ENCODE data around the gene KCNT1. TPM values are rescaled to one million over a fixed set of nuclear protein-coding genes. Genes with fewer than 3 reads are reported as not detected.
A peak's percentile ranks its signal among the peaks of the same experiment; 100 is the strongest.

KCNT1 gene
- not detected for total RNA-seq

DNA sequence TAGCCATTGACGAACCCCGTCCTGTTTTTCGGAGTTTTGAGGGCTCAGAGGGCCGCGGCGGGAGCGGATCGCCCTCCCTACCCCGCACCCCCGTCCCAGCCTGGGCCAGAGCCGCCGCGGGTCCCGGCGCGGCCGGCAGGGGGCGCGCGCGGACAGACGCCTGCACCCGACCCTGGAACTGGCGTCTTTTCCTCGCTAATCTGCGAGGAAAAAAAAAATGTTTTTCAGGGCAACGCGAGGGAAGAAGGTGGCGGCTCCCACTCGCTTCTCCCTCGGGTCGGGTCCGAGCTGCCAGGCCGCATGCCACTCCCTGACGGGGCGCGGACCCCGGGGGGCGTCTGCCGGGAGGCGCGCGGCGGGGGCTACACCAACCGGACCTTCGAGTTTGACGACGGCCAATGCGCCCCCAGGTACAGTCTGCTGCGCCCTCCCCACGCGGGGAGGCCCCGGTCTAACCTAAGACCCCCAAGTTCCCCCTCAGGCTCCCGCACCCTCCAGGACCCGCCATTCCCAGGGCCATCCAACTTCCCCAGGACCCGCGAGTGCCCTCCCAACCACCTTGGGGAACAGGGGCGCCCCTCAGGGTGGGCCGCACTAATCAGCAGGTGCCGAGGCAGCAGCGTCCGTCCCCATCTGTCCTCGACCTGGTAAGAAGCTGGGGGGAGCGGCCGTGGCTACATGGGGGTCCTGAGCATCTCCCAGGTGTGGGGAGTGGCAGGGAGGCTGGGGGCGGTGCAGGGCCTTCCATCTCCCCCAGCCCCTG, at the start of gene KCNT1:
KCNT1 (plus strand) TSS at position 227 of the 763 bp plus-strand sequence; CDS start at position 301, 74 bp downstream.
- no peaks in the 10 kb centered on the region for H3K36me3 Mint-ChIP-seq (ENCODE audit: low read depth)
- H3K9me3 Mint-ChIP-seq, result no peaks in the 10 kb centered on the region
- H3K27me3 Mint-ChIP-seq, result no peaks in the 10 kb centered on the region
- no peak within 1 kb of the TSS for H3K27ac Mint-ChIP-seq
- H3K4me3 Mint-ChIP-seq, result no peak within 1 kb of the TSS
- no peaks in the 10 kb centered on the region for H3K4me1 Mint-ChIP-seq
- ATAC-seq (replicated peaks), result peak; percentile 77

DNA sequence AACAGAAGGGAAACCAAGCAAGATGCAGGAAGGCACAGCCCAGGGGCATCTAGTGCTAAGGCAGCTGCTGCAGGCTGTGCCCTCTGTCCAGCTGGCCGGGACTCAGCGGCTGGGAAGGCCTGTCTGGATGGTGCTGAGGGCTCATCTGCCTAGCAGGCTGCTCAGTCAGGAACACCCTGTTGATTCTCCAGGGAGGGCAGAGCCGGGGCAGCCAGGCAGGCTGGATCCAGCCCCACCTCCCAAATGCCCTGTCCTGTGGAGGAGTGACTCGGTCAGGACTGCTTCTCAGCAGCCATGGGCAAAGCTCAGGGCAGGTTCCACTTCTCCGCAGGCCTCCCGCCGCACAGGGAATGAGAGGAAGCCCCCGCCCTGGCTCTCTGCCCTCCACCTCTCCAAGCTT, 46.7 kb upstream of the KCNT1 start:
- Mint-ChIP-seq H3K27me3 (peaks cover 16% of the 10 kb centered on the region), H3K36me3 (ENCODE audit: low read depth) (no peaks in the 10 kb centered on the region), H3K9me3 (peaks cover 3% of the 10 kb centered on the region), H3K4me3 (no peak overlapping the region), H3K27ac (no peak overlapping the region), H3K4me1 (no peaks in the 10 kb centered on the region)
- no peak for ATAC-seq (replicated peaks)

DNA sequence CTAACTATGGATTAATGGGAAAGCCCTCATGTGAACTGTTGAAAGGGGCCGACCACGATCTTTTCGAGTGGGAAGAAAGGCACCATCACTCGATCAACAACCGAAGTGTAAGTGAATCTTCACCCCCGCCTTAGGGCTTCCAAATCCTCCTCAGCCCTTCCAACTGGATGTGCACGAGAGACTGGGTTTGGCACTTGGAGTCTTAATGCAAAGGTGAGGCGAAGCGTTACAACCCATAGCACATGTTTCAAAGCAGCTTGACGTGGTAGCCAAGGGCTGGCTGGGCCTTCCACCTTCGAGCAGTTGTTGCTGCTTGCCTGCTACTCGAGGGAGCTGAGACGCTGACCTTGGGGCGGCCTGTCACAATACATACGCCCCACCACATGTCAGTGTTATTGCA, 44.6 kb upstream of the KCNT1 start:
- Mint-ChIP-seq H3K9me3 (no peaks in the 10 kb centered on the region), H3K4me1 (no peaks in the 10 kb centered on the region)
- no peak for ATAC-seq (replicated peaks)

DNA sequence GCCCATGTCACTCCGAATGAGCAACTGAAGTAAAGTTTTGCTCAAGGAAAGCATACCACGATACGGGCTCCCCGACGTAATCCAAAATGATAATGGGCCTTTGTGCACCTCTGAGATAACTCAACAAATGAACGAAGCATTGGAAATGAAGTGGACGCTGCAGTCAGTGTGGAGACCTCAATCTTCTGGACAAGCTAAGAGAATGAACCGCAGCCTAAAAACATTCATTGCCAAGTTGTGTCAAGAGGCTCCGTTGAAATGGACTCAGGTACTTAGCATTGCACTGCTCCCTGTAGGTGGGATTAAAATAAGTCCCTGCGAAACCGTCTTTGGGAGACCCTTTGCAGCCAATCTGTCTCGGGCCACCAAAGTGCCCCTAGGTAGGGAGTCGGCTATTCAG, 42.7 kb upstream of the KCNT1 start:
- Mint-ChIP-seq H3K27ac (no peak overlapping the region), H3K4me3 (no peak overlapping the region), H3K4me1 (no peaks in the 10 kb centered on the region), H3K36me3 (ENCODE audit: low read depth) (no peaks in the 10 kb centered on the region), H3K27me3 (peaks cover 8% of the 10 kb centered on the region), H3K9me3 (no peaks in the 10 kb centered on the region)
- no peak for ATAC-seq (replicated peaks)

More for the DNA sequence above, 44.6 kb upstream of the KCNT1 start:
- Mint-ChIP-seq H3K27me3 (peaks cover 11% of the 10 kb centered on the region), H3K27ac (no peak overlapping the region), H3K4me3 (no peak overlapping the region), H3K36me3 (ENCODE audit: low read depth) (no peaks in the 10 kb centered on the region)

DNA sequence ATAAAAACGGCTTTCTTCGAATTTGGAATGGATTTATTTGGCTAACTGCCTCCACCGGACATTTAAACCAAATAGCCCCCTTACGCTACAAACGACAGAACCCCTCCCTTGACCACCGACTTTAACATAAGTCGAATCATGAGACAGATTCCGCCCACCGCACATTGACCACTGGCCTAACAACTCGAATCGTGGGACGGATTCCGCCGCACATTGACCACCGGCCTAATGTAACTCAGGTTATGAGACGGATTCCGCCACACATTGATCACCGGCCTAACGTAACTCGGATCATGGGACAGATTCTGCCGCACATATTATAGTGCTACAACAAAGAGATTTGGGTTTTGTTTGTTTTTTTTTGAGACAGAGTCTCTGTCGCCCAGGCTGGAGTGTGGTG, 41.6 kb upstream of the KCNT1 start:
- H3K36me3 Mint-ChIP-seq (ENCODE audit: low read depth), result no peaks in the 10 kb centered on the region
- H3K9me3 Mint-ChIP-seq, result no peaks in the 10 kb centered on the region
- peaks cover 4% of the 10 kb centered on the region for H3K27me3 Mint-ChIP-seq
- H3K27ac Mint-ChIP-seq, result no peak overlapping the region
- H3K4me3 Mint-ChIP-seq, result no peak overlapping the region
- no peaks in the 10 kb centered on the region for H3K4me1 Mint-ChIP-seq
- ATAC-seq (replicated peaks), result no peak

DNA sequence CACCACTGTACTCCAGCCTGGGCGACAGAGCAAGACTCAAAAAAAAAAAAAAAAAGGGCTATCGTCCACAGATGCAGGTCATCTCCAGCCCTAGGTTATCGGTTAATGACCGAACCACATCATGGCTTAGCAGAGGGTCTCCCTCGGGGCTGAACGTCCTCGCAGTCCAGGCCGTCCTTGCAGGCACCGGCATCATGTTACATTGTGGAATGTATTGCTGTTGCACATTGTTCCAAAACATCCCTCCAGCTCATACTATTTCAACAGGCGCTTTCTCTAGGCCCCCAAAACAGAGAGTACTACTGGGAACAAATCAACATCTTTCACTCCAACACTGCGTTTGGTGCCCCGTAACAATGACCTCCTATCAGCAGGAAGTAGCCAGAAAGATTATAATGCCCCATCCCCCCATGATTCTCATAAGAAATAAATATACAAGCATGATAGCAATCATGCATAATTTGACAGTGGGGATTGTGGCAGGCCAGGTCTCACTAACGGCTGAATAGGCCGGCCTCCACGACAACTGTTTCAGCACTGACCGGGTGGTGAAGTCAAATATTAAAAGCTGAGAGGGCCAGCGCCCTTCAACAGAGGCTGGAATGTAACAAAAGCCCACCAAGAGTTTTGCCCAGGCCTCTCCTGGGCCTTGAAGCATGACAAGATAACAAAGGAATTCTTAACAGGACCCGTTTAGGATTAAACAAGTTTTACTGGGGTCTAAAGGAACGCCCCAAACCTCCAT, 40.0 kb upstream of the KCNT1 start:
- H3K9me3 Mint-ChIP-seq, result no peaks in the 10 kb centered on the region
- no peaks in the 10 kb centered on the region for H3K27me3 Mint-ChIP-seq
- no peak overlapping the region for H3K4me3 Mint-ChIP-seq
- H3K36me3 Mint-ChIP-seq (ENCODE audit: low read depth), result no peaks in the 10 kb centered on the region
- no peaks in the 10 kb centered on the region for H3K4me1 Mint-ChIP-seq
- no peak overlapping the region for H3K27ac Mint-ChIP-seq
- ATAC-seq (replicated peaks), result no peak

DNA sequence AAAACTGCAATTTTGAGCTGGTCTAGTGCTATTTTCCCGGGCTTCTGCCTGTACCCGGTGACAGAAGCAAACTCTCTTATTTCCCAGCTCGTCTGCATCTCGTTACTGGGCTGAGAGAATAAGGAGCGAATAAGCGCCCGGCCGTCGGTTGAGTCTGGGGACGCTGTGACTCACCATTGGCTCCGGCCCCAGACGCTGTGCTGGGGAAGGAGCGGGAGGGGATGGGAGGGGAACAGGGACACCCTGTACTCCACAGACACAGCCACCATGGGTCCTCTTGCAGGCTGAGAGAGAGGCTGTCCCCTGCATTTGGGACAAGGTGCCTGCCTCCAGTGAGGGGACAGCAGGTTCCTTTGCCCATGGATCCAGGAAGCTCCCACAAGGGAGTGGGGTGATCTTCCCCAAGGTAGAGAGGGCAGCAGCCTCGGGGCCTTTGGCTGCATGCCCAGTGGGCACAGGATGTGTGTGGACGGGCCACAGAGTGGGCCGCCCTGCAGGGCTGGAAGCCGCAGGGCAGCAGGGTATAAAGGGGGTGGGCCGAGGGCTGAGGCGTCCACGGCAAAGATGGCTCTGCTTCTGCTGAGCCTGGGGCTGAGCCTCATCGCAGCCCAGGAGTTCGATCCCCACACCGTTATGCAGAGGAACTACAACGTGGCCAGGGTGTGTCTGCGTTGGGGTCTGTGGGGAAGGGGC, 39.1 kb upstream of the KCNT1 start, which contains the start of gene LCN9:
LCN9 (plus strand) TSS at position 552 of the 693 bp plus-strand sequence; CDS start at position 565, 13 bp downstream.
- Mint-ChIP-seq H3K36me3 (ENCODE audit: low read depth) (no peaks in the 10 kb centered on the region), H3K4me3 (no peak within 1 kb of the TSS), H3K9me3 (no peaks in the 10 kb centered on the region), H3K4me1 (no peaks in the 10 kb centered on the region), H3K27ac (no peak within 1 kb of the TSS), H3K27me3 (no peaks in the 10 kb centered on the region)
- no peak for ATAC-seq (replicated peaks)

DNA sequence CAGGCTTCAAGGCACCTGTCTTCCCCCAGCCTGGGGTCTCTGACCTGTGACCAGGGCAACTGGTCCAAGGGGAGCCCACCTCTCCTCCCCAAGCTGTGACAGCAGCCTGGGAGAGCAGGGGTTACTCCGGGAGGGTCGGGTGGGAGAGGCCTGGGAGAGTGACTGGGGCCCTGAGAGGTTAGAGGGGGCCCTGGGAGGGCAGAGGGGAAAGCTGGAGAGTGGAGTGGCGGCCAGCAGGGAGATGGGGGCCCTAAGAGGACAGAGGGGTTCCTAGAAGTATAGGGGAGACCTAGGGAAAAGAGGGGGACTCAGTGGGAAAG, 38.6 kb upstream of the KCNT1 start:
- no peaks in the 10 kb centered on the region for H3K36me3 Mint-ChIP-seq (ENCODE audit: low read depth)
- no peak overlapping the region for H3K27ac Mint-ChIP-seq
- H3K27me3 Mint-ChIP-seq, result no peaks in the 10 kb centered on the region
- no peak for ATAC-seq (replicated peaks)
- no peak overlapping the region for H3K4me3 Mint-ChIP-seq
- H3K4me1 Mint-ChIP-seq, result no peaks in the 10 kb centered on the region
- no peaks in the 10 kb centered on the region for H3K9me3 Mint-ChIP-seq

DNA sequence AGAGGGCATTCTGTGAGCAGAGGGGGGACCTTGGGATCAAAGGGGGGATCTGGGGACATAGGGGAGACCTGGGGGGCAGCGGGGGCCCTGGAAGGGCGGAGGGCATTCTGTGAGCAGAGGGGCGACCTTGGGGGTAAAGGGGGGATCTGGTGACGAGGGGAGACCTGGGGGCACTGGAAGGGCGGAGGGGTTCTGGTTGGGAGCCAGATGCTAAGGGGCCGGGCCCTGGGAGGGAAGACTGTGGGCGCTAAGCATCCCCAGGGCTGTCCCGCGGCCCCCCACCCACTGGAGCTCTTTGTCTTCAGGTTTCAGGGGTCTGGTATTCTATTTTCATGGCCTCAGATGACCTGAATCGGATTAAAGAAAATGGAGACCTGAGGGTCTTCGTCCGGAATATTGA, 38.1 kb upstream of the KCNT1 start:
- H3K4me1 Mint-ChIP-seq, result no peaks in the 10 kb centered on the region
- no peaks in the 10 kb centered on the region for H3K36me3 Mint-ChIP-seq (ENCODE audit: low read depth)
- no peak overlapping the region for H3K27ac Mint-ChIP-seq
- H3K27me3 Mint-ChIP-seq, result no peaks in the 10 kb centered on the region
- no peaks in the 10 kb centered on the region for H3K9me3 Mint-ChIP-seq
- no peak for ATAC-seq (replicated peaks)
- H3K4me3 Mint-ChIP-seq, result no peak overlapping the region

DNA sequence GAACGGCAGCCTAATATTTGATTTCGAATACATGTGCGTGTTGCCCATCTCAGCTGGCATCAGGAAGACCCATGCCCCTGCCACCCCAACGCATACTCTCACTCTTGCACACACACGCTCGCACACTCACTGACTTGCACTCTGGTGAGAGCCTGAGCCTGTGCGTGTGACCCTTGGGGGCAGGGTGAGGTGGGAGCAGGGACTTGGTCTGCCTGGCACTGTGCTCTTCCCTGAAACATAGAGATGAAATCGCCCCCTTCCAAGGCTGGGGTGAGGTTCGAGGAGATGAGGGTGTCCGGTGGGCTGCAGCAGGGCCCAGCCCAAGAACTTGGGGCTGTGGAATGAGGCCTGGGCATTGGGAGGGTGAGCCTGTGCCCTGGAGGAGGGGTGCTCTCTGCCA, 37.7 kb upstream of the KCNT1 start:
- no peak overlapping the region for H3K4me3 Mint-ChIP-seq
- no peaks in the 10 kb centered on the region for H3K36me3 Mint-ChIP-seq (ENCODE audit: low read depth)
- H3K27me3 Mint-ChIP-seq, result no peaks in the 10 kb centered on the region
- H3K4me1 Mint-ChIP-seq, result no peaks in the 10 kb centered on the region
- no peak for ATAC-seq (replicated peaks)
- H3K27ac Mint-ChIP-seq, result no peak overlapping the region
- no peaks in the 10 kb centered on the region for H3K9me3 Mint-ChIP-seq

DNA sequence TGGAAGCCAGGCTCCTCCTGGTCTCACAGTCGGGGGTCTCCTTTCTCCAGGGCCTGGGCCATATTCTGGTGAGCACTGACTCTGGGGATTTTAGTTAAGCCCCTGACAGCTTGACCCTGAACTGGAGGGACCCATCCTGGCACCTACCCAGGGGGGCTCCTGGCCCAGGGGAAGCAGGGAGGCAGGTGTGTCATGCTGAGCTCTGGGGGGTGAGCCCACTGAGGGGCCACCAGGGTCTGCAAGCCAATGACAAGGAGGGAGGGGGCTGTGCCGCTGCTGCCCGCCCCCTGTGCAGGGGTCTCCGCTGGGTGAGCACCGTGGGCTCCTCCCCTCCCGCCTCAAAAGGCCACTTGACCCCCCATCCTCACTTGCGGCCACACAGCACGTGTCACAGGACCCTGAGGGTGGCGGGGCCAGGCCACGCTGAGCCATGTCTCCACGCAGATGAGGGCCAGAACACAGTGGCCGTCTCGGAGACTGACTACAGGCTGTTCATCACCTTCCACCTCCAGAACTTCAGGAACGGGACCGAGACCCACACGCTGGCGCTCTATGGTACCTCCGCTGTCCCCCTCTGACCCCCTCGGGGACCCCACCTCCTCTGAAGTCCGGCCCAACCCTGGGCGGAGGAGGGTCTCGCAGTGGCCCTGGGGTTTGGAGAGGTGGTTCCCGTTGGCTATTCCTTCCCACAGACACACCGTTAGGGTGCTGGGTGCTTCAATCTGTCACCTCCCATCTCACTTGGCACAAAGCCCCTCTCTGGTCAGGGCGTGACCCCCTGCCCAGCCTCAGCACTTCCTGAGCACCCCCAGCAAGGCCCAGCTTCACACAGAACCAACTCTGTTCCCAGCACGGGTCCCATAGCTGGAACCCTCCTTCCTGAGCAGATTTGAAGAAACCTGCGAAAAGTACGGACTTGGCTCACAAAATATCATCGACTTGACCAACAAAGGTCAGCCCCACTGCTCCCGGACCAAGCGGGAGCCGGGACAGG, 36.9 kb upstream of the KCNT1 start:
- H3K9me3 Mint-ChIP-seq, result no peaks in the 10 kb centered on the region
- no peak overlapping the region for H3K4me3 Mint-ChIP-seq
- no peaks in the 10 kb centered on the region for H3K4me1 Mint-ChIP-seq
- H3K27me3 Mint-ChIP-seq, result no peaks in the 10 kb centered on the region
- no peak overlapping the region for H3K27ac Mint-ChIP-seq
- no peak for ATAC-seq (replicated peaks)
- no peaks in the 10 kb centered on the region for H3K36me3 Mint-ChIP-seq (ENCODE audit: low read depth)

DNA sequence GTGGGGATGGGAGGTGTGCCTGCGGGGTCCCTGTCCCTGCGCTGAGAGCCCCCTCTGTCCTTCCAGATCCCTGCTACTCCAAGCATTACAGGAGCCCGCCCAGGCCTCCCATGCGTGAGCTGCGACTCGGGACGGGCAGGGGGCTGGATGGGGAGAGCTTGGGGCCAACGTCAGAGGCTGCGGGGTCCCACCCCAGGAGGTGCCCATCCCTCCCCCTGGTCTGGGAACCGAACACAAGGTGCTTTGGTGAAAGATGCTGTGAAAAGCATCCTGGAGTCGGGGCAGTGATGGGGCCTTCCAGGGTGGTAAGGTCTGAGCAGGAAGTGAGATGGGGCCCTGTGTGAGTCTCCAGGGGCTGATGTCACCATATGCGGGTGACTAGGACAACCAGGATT, 36.2 kb upstream of the KCNT1 start:
- H3K4me1 Mint-ChIP-seq, result no peaks in the 10 kb centered on the region
- H3K27me3 Mint-ChIP-seq, result no peaks in the 10 kb centered on the region
- no peak for ATAC-seq (replicated peaks)
- no peak overlapping the region for H3K27ac Mint-ChIP-seq
- H3K36me3 Mint-ChIP-seq (ENCODE audit: low read depth), result no peaks in the 10 kb centered on the region
- no peaks in the 10 kb centered on the region for H3K9me3 Mint-ChIP-seq
- no peak overlapping the region for H3K4me3 Mint-ChIP-seq

DNA sequence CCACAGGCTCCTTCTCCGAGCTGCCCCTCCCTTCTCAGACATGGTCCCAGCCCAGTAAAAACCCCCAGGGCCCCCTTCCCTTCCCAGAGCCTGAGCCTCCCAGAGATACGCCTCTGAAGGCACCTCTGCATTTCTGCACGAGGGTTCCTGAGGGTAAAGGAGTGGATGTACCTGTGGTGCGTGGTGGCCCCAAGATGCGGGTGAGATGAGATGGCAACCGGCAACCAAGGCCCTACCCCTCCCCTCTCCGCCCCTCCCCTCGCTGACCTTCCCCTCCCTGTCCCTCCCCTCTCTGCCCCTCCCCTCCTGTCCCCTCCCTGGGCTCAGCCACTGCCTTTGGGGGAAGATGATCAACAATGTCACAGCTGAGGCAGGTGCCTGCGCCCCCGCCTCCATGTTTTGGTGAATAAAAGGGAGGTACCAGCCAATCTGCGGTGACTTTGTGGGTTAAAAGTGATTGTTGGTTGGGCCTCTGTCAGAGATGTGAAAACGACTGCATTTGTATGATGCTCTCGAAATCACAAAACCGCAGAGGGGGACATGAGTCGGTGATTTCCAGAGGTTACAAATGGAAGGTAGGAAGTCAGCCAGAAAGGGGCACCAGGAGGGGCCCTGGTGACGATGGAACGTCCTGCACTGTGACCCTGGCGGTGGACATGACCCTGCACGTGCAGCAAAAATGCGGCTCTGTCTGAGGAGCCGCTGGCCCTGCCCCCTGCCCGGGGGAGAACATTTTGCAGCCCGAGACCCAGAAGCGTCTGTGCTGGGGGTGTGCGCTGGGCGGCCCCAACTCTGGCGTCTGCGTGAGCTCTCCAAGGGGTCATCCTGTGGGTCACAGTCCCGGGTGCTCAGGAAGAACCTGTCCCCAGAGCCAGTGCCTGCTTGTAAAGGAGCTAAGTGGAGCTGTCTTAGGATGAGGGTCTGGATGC, 35.2 kb upstream of the KCNT1 start:
- Mint-ChIP-seq H3K27me3 (no peaks in the 10 kb centered on the region), H3K27ac (no peak overlapping the region), H3K4me3 (no peak overlapping the region), H3K36me3 (ENCODE audit: low read depth) (no peaks in the 10 kb centered on the region), H3K9me3 (no peaks in the 10 kb centered on the region), H3K4me1 (no peaks in the 10 kb centered on the region)
- ATAC-seq (replicated peaks), result no peak
